Activated CD4-positive, alpha-beta memory T cell treated with anti-CD3 and anti-CD28 coated beads, Interleukin-2, amount 10 ng/mL, durations not matched to agents 7 days and 5 days (primary cell): ENCODE measurements around the gene FOSB. TPM values are rescaled to one million over a fixed set of nuclear protein-coding genes. Genes with fewer than 3 reads are reported as not detected.

Experiments
- CTCF ChIA-PET: fragments of 350-600 bp; sonication (Branson Sonifier 250); formaldehyde crosslinking; loops from one replicate; lab custom pipeline; 2021; ENCODE audit warnings: antibody characterized with exemption, inconsistent platforms; lab: Charles Lee
- POLR2A ChIA-PET: fragments of 350-600 bp; sonication (Branson Sonifier 250); formaldehyde crosslinking; loops from one replicate; lab custom pipeline; 2021; ENCODE audit warnings: antibody characterized with exemption; lab: Charles Lee
- DNase-seq: peaks from one replicate; pipeline ENCODE4 v3.0.0-alpha.2; 2020
- H3K27ac Mint-ChIP-seq: one replicate; pipeline ENCODE4 v1.8.0; 2021; ENCODE audit warnings: mild to moderate bottlenecking, mixed read lengths
- H3K27me3 Mint-ChIP-seq: one replicate; pipeline ENCODE4 v1.8.0; 2021; ENCODE audit warnings: mixed read lengths
- H3K36me3 Mint-ChIP-seq: one replicate; pipeline ENCODE4 v1.8.0; 2021; ENCODE audit warnings: low read depth, mixed read lengths
- H3K4me1 Mint-ChIP-seq: one replicate; pipeline ENCODE4 v1.8.0; 2021; ENCODE audit warnings: mixed read lengths
- H3K4me3 Mint-ChIP-seq: one replicate; pipeline ENCODE4 v1.8.0; 2021; ENCODE audit warnings: mild to moderate bottlenecking, mixed read lengths
- H3K9me3 Mint-ChIP-seq: one replicate; pipeline ENCODE4 v1.8.0; 2021; ENCODE audit warnings: mixed read lengths
- total RNA-seq, 2 experiments: library from RNA; stranded (reverse); gene quantifications; one replicate each; pipeline ENCODE4 v1.2.3, GENCODE V29; 2021

FOSB gene
- total RNA-seq: 10 to 100 TPM; 15.3 to 16.1 TPM

DNA sequence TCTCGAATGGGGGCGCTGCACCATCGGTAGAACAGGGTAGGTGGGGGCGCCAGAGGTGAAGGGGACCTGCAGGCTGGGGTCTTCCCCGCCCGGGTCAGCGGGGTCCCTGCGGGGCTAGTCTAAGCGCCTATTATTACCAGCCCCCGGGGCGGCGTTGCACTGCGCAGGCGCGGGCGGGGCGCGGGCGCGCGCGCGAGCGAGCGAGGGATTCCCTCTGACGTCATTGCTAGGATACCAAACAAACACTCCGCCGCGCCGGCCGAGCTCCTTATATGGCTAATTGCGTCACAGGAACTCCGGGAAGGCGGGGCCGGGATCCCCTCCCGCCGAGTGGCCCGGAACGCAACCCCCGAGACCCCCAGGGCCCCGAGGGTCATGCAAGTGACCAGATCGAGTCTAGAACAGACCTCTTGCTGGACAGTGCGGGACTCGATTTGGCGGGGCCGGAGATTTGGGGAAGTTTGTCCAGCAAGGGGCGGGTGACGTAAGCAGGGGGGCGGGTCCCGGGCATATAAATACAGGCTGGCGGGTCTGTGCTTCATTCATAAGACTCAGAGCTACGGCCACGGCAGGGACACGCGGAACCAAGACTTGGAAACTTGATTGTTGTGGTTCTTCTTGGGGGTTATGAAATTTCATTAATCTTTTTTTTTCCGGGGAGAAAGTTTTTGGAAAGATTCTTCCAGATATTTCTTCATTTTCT, at the start of gene FOSB:
Gene FOSB (plus strand): TSS at position 541 of the 703 bp plus-strand sequence. CDS start 591 bp downstream, outside the sequence.
- no peaks in the 10 kb centered on the region for H3K9me3 Mint-ChIP-seq
- peak within 1 kb of the TSS; percentile 91 for H3K27ac Mint-ChIP-seq
- POLR2A ChIA-PET: interaction anchor here (0.6 to 4.1 kb wide), 14 partner anchors 11 to 376 kb away, joined by 3 to 37 read pairs (median 6); partner anchors contain the start of genes OPA3 and VASP
- H3K4me3 Mint-ChIP-seq: peak within 1 kb of the TSS; percentile 88
- CTCF ChIA-PET: interaction anchor here (0.6 to 4.4 kb wide), 11 partner anchors 10 to 302 kb away, joined by 3 to 77 read pairs (median 4); no protein-coding TSS in a partner anchor
- H3K27me3 Mint-ChIP-seq: peaks cover 17% of the 10 kb centered on the region
- no peaks in the 10 kb centered on the region for H3K36me3 Mint-ChIP-seq
- peak; percentile 94 for DNase-seq
- peaks cover 27% of the 10 kb centered on the region for H3K4me1 Mint-ChIP-seq

DNA sequence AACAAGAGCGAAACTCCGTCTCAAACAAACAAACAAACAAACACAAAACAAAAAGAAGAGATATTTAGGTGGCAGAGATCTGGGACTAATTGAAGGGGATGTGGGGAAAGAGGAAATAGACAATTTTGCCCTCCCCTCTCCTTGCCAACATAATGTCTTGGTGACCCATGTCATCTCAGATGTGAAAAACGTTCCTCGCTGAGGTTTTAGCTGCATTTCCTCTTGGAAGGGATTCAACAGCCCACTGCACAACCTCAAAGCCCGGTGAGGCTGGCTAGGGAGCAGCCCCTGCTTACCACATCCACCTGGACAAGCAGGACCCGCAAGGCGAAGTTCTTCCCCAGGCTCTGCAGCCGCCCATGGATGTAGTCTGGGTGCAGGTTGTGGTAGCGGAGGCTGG, 49.0 kb upstream of the FOSB start:
- CTCF ChIA-PET: no interaction called here
- no peaks in the 10 kb centered on the region for H3K27me3 Mint-ChIP-seq

DNA sequence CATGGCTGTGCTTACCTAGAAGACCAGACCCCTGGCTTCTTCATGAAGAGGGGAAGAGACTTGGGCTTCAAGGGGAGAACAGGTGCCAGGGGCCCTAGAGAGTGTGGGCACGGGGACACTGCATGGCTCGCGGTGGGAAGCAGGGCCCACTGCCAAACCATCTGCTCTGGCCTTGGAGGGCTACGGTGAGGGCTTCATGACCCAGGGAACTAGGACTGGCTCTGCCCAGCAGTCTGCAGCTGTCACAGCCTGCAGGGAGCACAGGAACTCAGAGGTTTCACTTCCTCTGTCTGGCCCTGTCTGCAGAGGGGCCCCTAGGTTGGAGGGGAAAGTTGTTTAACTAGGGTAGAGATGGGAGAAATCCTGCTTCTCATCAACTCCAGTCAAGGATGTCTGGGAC, 48.4 kb upstream of the FOSB start:
- Mint-ChIP-seq H3K4me1 (peaks cover 55% of the 10 kb centered on the region), H3K27me3 (no peaks in the 10 kb centered on the region), H3K36me3 (peaks cover 40% of the 10 kb centered on the region), H3K27ac (peak overlapping the region; percentile 67), H3K9me3 (no peaks in the 10 kb centered on the region), H3K4me3 (no peak overlapping the region)
- ChIA-PET POLR2A (interaction anchor here (1.2 kb wide), 1 partner anchor 48 kb away, joined by 5 read pairs; the partner anchor contains the start of gene FOSB), CTCF (no interaction called here)
- peak; percentile 39 for DNase-seq

More for the DNA sequence above, 49.0 kb upstream of the FOSB start:
- peaks cover 49% of the 10 kb centered on the region for H3K4me1 Mint-ChIP-seq
- peaks cover 46% of the 10 kb centered on the region for H3K36me3 Mint-ChIP-seq
- no peaks in the 10 kb centered on the region for H3K9me3 Mint-ChIP-seq
- peak overlapping the region; percentile 67 for H3K27ac Mint-ChIP-seq
- POLR2A ChIA-PET: no interaction called here
- DNase-seq: no peak
- no peak overlapping the region for H3K4me3 Mint-ChIP-seq

DNA sequence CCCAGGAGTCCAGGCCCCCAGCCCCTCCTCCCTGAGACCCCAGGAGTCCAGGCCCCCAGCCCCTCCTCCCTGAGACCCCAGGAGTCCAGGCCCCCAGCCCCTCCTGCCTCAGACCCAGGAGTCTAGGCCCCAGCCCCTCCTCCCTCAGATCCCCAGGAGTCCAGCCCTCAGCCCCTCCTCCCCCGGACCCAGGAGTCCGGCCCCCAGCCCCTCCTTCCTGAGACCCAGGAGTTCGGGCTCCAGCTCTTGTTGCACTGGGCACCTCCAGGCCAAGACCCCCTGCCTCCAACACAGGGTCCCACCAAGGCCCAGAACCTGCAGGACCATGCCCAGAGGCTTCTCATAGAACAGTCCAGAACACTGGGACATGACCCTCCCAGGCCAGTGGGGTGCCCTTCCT, 47.9 kb upstream of the FOSB start:
- peak overlapping the region; percentile 52 for H3K27ac Mint-ChIP-seq
- POLR2A ChIA-PET: interaction anchor here (1.2 kb wide), 1 partner anchor 48 kb away, joined by 5 read pairs; the partner anchor contains the start of gene FOSB
- H3K4me1 Mint-ChIP-seq: peaks cover 59% of the 10 kb centered on the region
- CTCF ChIA-PET: interaction anchor here (1.2 kb wide), 1 partner anchor 19 kb away, joined by 4 read pairs; no protein-coding TSS in a partner anchor
- no peak overlapping the region for H3K4me3 Mint-ChIP-seq
- no peak for DNase-seq
- H3K36me3 Mint-ChIP-seq: peaks cover 37% of the 10 kb centered on the region
- H3K9me3 Mint-ChIP-seq: no peaks in the 10 kb centered on the region
- no peaks in the 10 kb centered on the region for H3K27me3 Mint-ChIP-seq

DNA sequence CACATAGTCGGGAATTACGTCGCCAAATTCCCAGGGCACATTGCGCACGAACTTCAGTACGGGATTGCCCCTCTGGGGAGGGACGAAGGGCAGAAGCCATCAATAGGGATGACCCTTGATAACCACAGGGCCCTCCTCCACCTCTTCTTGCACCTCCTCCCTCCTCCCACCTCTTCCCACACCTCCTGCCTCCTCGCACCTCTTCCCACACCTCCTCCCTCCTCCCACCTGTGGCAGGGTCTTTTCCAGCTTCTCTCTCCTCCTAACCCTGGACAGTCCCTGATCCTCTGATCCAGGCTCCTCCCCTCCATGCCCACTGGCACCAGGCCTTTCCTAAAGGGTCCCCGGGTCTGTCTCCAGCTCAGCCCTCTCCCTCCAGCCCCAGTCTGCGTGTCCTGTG, 47.4 kb upstream of the FOSB start:
- ChIA-PET POLR2A (interaction anchor here (1.2 kb wide), 1 partner anchor 47 kb away, joined by 5 read pairs; the partner anchor contains the start of gene FOSB), CTCF (interaction anchor here (1.2 kb wide), 1 partner anchor 19 kb away, joined by 4 read pairs; no protein-coding TSS in a partner anchor)
- peak overlapping the region; percentile 70 for H3K27ac Mint-ChIP-seq
- DNase-seq: no peak
- peaks cover 37% of the 10 kb centered on the region for H3K36me3 Mint-ChIP-seq
- no peaks in the 10 kb centered on the region for H3K9me3 Mint-ChIP-seq
- no peak overlapping the region for H3K4me3 Mint-ChIP-seq
- H3K27me3 Mint-ChIP-seq: no peaks in the 10 kb centered on the region
- H3K4me1 Mint-ChIP-seq: peaks cover 59% of the 10 kb centered on the region

DNA sequence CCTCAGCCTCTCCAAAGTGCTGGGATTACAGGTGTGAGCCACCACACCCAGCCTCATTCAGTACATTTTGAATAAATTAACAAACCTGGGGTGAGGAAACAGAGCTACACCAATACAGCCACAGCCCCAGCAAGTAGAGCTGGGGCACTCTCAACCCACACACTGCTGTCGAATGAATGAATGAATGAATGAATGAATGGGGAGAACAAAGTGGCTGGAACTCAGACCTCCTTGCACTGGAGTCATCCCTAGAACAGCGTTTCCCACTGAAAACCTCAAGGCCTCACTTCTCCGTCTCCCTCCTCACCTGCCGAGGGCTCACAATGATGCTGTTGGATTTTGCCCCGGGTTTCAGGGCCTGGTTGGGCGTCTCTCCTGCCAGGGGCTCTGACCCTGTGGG, 46.9 kb upstream of the FOSB start:
- DNase-seq: no peak
- ChIA-PET CTCF (interaction anchor here (1.2 kb wide), 1 partner anchor 19 kb away, joined by 4 read pairs; no protein-coding TSS in a partner anchor), POLR2A (interaction anchor here (0.6 to 1.3 kb wide), 3 partner anchors 10 to 15 kb away, joined by 3 read pairs; no protein-coding TSS in a partner anchor)
- Mint-ChIP-seq H3K27me3 (no peaks in the 10 kb centered on the region), H3K36me3 (peaks cover 33% of the 10 kb centered on the region), H3K9me3 (no peaks in the 10 kb centered on the region), H3K4me3 (no peak overlapping the region), H3K27ac (peak overlapping the region; percentile 70), H3K4me1 (peaks cover 63% of the 10 kb centered on the region)

DNA sequence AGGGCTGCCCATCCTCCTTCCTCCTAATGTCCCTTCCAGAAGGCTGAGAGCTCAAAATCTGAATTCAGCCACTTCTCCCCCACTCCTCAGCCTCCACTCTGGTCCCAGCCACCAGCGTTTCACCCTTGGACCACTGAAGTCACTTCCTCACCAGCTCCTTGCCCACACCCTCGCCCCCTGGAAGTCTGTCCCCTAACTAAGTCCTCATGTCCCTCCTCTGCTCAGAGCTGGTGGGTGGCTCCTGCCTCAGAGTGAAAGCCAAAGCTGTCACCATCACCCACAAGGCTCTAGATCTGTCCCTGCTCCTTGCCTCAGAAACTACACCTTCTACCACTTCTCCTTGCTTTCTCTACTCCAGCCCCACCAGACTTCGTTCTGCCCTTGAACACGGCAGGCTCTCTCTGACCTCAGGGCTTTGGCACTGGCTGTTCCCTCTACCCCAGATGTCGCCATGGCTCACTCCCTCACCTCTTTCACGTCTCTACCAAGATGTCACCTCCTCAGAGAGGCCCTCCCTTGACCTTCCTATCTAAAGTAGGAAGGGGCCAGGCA, 45.8 kb upstream of the FOSB start:
- POLR2A ChIA-PET: interaction anchor here (1.3 kb wide), 1 partner anchor 15 kb away, joined by 3 read pairs; no protein-coding TSS in a partner anchor
- CTCF ChIA-PET: interaction anchor here (1.0 kb wide), 1 partner anchor 17 kb away, joined by 3 read pairs; no protein-coding TSS in a partner anchor
- H3K4me3 Mint-ChIP-seq: peak overlapping the region; percentile 53
- H3K4me1 Mint-ChIP-seq: peaks cover 64% of the 10 kb centered on the region
- DNase-seq: no peak
- H3K27ac Mint-ChIP-seq: peak overlapping the region; percentile 57
- peaks cover 28% of the 10 kb centered on the region for H3K36me3 Mint-ChIP-seq
- no peaks in the 10 kb centered on the region for H3K9me3 Mint-ChIP-seq
- H3K27me3 Mint-ChIP-seq: no peaks in the 10 kb centered on the region

DNA sequence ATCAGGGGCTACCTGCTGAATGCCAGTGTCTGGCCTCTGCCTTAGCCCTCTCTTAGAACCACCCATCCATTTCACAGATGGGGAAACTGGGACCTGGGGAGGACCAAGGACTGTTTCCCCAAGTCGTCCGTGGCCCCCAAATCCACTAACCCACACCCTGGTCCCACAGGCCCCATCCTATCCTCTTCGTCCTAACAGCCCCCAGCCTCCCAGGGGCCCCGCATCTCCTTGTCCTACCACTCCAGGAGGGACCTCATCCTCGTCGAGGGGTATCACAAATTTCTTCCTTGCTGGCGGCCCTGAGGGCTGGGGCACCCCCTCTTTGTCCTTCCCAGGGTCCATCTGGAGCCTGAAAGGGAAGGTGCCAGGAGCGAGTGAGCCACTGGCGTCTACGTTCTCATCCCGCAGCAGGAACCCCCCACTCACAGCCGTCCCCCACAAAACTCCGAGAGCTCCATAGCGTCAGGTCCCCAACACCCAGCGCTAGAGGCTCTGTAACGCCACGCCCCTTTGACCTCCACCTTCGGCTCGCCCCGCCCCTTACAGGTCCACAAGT, 44.7 kb upstream of the FOSB start:
- ChIA-PET POLR2A (interaction anchor here (0.7 to 1.9 kb wide), 4 partner anchors 8 to 52 kb away, joined by 3 to 6 read pairs (median 4); partner anchors contain the start of gene PPP1R13L), CTCF (interaction anchor here (0.5 to 2.8 kb wide), 2 partner anchors 15 to 56 kb away, joined by 3 to 19 read pairs; no protein-coding TSS in a partner anchor)
- no peak for DNase-seq
- peaks cover 23% of the 10 kb centered on the region for H3K36me3 Mint-ChIP-seq
- peaks cover 3% of the 10 kb centered on the region for H3K27me3 Mint-ChIP-seq
- no peaks in the 10 kb centered on the region for H3K9me3 Mint-ChIP-seq
- H3K4me1 Mint-ChIP-seq: peaks cover 70% of the 10 kb centered on the region
- H3K27ac Mint-ChIP-seq: peak overlapping the region; percentile 93
- H3K4me3 Mint-ChIP-seq: peak overlapping the region; percentile 89

DNA sequence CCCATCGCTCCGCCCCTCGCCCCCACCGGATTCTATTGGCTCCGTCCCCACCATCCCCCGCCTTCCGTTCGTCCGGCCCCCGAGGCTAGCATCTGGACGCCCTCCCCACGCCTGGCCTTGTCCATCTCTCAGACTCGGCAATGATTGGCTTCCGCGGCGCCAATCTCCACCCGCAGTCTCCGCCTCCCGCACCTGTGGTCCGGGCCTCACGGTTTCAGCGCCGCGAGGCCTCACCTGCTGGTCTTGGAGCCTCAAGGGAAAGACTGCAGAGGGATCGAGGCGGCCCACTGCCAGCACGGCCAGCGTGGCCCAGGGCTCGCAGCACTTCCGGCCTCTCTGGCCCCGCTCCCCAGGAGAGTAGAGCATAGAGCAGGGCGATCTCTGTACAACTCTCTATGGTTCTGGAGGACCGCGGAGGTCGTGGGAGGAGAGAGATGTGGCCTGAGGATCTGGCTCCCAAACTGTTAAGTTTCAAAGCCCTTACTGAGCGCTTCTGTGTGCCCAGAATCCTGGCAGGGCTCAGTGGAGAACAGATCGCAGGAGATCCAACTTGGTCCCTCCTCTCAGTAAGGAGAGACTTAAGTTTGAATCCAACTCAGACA, 44.1 kb upstream of the FOSB start, which contains the start of gene ERCC1:
Gene ERCC1 (minus strand): TSS at position 329 of the 602 bp plus-strand sequence. CDS start 543 bp downstream, outside the sequence.
- H3K27ac Mint-ChIP-seq: peak within 1 kb of the TSS; percentile 93
- peaks cover 69% of the 10 kb centered on the region for H3K4me1 Mint-ChIP-seq
- no peaks in the 10 kb centered on the region for H3K9me3 Mint-ChIP-seq
- peaks cover 21% of the 10 kb centered on the region for H3K36me3 Mint-ChIP-seq
- ChIA-PET CTCF (interaction anchor here (2.0 to 2.8 kb wide), 3 partner anchors 15 to 61 kb away, joined by 8 to 19 read pairs (median 9); no protein-coding TSS in a partner anchor), POLR2A (interaction anchor here (0.7 to 1.9 kb wide), 8 partner anchors 9 to 72 kb away, joined by 3 to 6 read pairs (median 4); partner anchors contain the start of gene PPP1R13L)
- peak; percentile 92 for DNase-seq
- H3K27me3 Mint-ChIP-seq: peaks cover 7% of the 10 kb centered on the region
- H3K4me3 Mint-ChIP-seq: peak within 1 kb of the TSS; percentile 89

DNA sequence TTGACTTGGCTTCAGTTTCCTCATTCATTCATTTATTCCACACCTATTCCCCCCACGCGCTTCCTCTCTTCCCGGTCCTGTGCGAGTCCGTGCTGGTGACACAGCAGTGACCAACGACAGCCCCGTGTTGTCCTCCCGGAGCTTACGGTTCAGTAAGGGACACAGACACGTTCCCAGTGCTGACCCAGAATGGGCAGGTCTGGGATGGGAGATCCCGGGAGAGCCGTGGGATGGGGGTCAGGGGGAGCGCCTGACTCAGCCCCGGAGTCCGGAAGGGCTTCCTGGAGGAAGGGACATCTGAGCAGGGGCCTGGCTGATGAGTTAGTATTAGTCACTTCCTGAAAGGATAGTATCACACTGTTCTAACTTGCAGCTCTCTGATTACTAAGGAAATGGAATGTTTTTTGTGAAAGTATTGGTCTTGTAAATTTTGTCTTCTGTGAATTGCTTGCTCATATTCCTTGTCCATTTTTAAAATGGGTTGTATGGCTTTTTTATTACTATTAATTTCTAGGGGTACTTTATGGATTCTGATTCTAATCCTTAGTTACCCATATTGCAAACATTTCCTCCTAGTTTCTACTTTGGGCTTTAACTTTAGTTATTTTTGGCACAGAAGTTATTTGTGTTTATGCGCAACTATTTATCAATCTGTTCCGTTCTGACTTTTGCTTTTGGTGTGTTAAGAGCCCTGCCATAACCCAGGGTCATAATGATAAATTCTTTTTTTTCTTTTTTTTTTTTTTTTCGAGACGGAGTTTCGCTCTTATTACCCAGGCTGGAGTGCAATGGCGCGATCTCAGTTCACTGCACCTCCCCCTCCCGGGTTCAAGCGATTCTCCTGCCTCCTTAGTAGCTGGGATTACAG, 43.4 kb upstream of the FOSB start:
- H3K4me3 Mint-ChIP-seq: peak overlapping the region; percentile 89
- H3K27me3 Mint-ChIP-seq: peaks cover 12% of the 10 kb centered on the region
- DNase-seq: peak; percentile 60
- peaks cover 15% of the 10 kb centered on the region for H3K36me3 Mint-ChIP-seq
- H3K27ac Mint-ChIP-seq: peak overlapping the region; percentile 93
- H3K4me1 Mint-ChIP-seq: peaks cover 61% of the 10 kb centered on the region
- ChIA-PET POLR2A (interaction anchor here (1.0 to 1.9 kb wide), 7 partner anchors 15 to 71 kb away, joined by 3 to 6 read pairs (median 4); partner anchors contain the start of genes FOSB and PPP1R13L), CTCF (interaction anchor here (2.0 to 2.8 kb wide), 3 partner anchors 15 to 61 kb away, joined by 8 to 19 read pairs (median 9); no protein-coding TSS in a partner anchor)
- no peaks in the 10 kb centered on the region for H3K9me3 Mint-ChIP-seq
